Endothelial cell of umbilical vein (primary cell): ENCODE measurements around the gene LINC01488. TPM values are rescaled to one million over a fixed set of nuclear protein-coding genes. Genes with fewer than 3 reads are reported as not detected.

Experiments
- Bru-seq: library from RNA; stranded (reverse); fragments of 400-500 nt; gene quantifications from one replicate; lab custom pipeline; 2021; lab: Mats Ljungman, UMichigan
- BruChase-seq, 2 experiments: library from RNA; stranded (reverse); fragments of 400-500 nt; gene quantifications; one replicate each; lab custom pipeline; 2021; lab: Mats Ljungman, UMichigan
- BruUV-seq: library from RNA; stranded (reverse); fragments of 400-500 nt; replicated peaks from 2 replicates; lab custom pipeline; 2021; lab: Mats Ljungman, UMichigan
- CTCF ChIA-PET: fragments of 300-600, 350-600 bp; sonication (Branson Sonifier 250); formaldehyde crosslinking; loops from one replicate; lab custom pipeline; 2021; ENCODE audit warnings: antibody characterized with exemption, inconsistent platforms; lab: Charles Lee
- POLR2A ChIA-PET: fragments of 300-600, 350-600 bp; sonication (Branson Sonifier 250); formaldehyde crosslinking; loops from one replicate; lab custom pipeline; 2021; ENCODE audit warnings: antibody characterized with exemption, inconsistent platforms; lab: Charles Lee
- DNase-seq: peaks from one replicate; pipeline ENCODE4 v3.0.0-alpha.2; 2011; ENCODE audit warnings: low read depth, low spot score
- FAIRE-seq: peaks from 2 replicates; lab custom pipeline; 2011; peaks lifted over from hg19 to GRCh38; lab: Jason Lieb, UNC
- H2AFZ ChIP-seq: 2 replicates; pipeline ENCODE4 v1.6.0; 2012; ENCODE audit warnings: low read depth, low read length, control low read depth, inconsistent platforms
- H3K27ac ChIP-seq: 2 replicates; pipeline ENCODE4 v1.5.1; 2011; ENCODE audit warnings: low read depth, mild to moderate bottlenecking, control low read depth, low read length, moderate library complexity; ENCODE audit not compliant: insufficient read depth
- H3K27me3 ChIP-seq, 2 experiments: 2 replicates each; pipeline versions ENCODE4 v1.6.0 to v1.6.1; 2011; ENCODE audit warnings: low read length in 2 of 2, mixed read lengths in 1 of 2; ENCODE audit not compliant: control insufficient read depth in 2 of 2, insufficient read depth in 2 of 2
- H3K36me3 ChIP-seq, 2 experiments: 2 replicates in 1 of 2; 3 replicates in 1 of 2; pipeline ENCODE4 v1.5.1; 2011; ENCODE audit warnings: low read length in 2 of 2, mild to moderate bottlenecking in 1 of 2, moderate library complexity in 1 of 2; ENCODE audit not compliant: control insufficient read depth in 2 of 2, insufficient read depth in 2 of 2; ENCODE audit errors: extremely low read depth in 1 of 2
- H3K4me1 ChIP-seq: 3 replicates; pipeline ENCODE4 v1.5.1; 2011; ENCODE audit warnings: mild to moderate bottlenecking, low read length; ENCODE audit not compliant: control insufficient read depth, insufficient read depth; ENCODE audit errors: extremely low read depth
- H3K4me2 ChIP-seq: 2 replicates; pipeline ENCODE4 v1.6.1; 2011; ENCODE audit warnings: low read length, control low read depth, mixed read lengths; ENCODE audit not compliant: insufficient read depth
- H3K4me3 ChIP-seq, 3 experiments: fragments of 200-600 bp in 1 of 3; sonication (generic), shearing (Covaris generic) in 1 of 3; replicated peaks in 1 of 3; 2 replicates each; pipeline ENCODE4 v1.5.1; 2011 to 2016; ENCODE audit warnings: control low read depth in 3 of 3, low read length in 3 of 3, mild to moderate bottlenecking in 2 of 3, inconsistent platforms in 1 of 3, low read depth in 1 of 3, moderate library complexity in 1 of 3; ENCODE audit not compliant: insufficient read depth in 1 of 3
- H3K79me2 ChIP-seq: 2 replicates; pipeline ENCODE4 v1.6.0; 2012; ENCODE audit warnings: low read length, inconsistent platforms; ENCODE audit not compliant: control insufficient read depth, insufficient read depth
- H3K9ac ChIP-seq: replicated peaks from 2 replicates; pipeline ENCODE3; 2011; ENCODE audit warnings: low read length, control low read depth; ENCODE audit not compliant: insufficient read depth; ENCODE audit errors: extremely low read depth
- H3K9me1 ChIP-seq: replicated peaks from 3 replicates; pipeline ENCODE4 v1.6.0; 2011; ENCODE audit warnings: mild to moderate bottlenecking, low read length; ENCODE audit not compliant: control insufficient read depth, insufficient read depth; ENCODE audit errors: extremely low read depth
- H3K9me3 ChIP-seq: replicated peaks from 2 replicates; pipeline ENCODE4 v1.5.1; 2012; ENCODE audit warnings: low read length, inconsistent platforms; ENCODE audit not compliant: control insufficient read depth, insufficient read depth
- H4K20me1 ChIP-seq: replicated peaks from 2 replicates; pipeline ENCODE3; 2011; ENCODE audit warnings: mild to moderate bottlenecking, low read length; ENCODE audit not compliant: control insufficient read depth, insufficient read depth; ENCODE audit errors: extremely low read depth
- CTCF ChIP-seq, 2 donors: IDR thresholded peaks; 1 replicate in 1 of 2; 2 replicates in 1 of 2; pipeline ENCODE4 v1.5.1; 2011; ENCODE audit warnings: low read length in 2 of 2, mild to moderate bottlenecking in 2 of 2, moderate library complexity in 2 of 2, control low read depth in 1 of 2, inconsistent platforms in 1 of 2, low read depth in 1 of 2; ENCODE audit not compliant: insufficient read depth in 1 of 2; ENCODE audit errors: extremely low read depth in 1 of 2
- EZH2 ChIP-seq: IDR thresholded peaks from 2 replicates; pipeline ENCODE4 v1.6.1; 2012; ENCODE audit warnings: borderline replicate concordance, low read depth, mild to moderate bottlenecking, moderate library complexity, low read length, inconsistent platforms; ENCODE audit not compliant: severe bottlenecking
- FOS ChIP-seq: IDR thresholded peaks from 2 replicates; pipeline ENCODE4 v1.6.1; 2011; ENCODE audit warnings: mild to moderate bottlenecking, low read length, moderate library complexity, borderline replicate concordance; ENCODE audit not compliant: insufficient read depth
- GATA2 ChIP-seq: IDR thresholded peaks from 2 replicates; pipeline ENCODE4 v1.7.0; 2011; ENCODE audit warnings: low read depth, mild to moderate bottlenecking, moderate library complexity, mixed read lengths, low read length; ENCODE audit not compliant: insufficient read length, insufficient read depth
- JUN ChIP-seq: IDR thresholded peaks from 2 replicates; pipeline ENCODE4 v1.6.1; 2011; ENCODE audit warnings: borderline replicate concordance, low read depth; ENCODE audit not compliant: insufficient read length, insufficient read depth
- MAX ChIP-seq: IDR thresholded peaks from 2 replicates; pipeline ENCODE4 v1.6.1; 2011; ENCODE audit not compliant: insufficient read depth, insufficient read length
- MYC ChIP-seq: IDR thresholded peaks from one replicate; pipeline ENCODE4 v1.6.1; 2011; ENCODE audit warnings: mild to moderate bottlenecking, low read depth, low read length
- POLR2A ChIP-seq: IDR thresholded peaks from 2 replicates; pipeline ENCODE4 v1.6.1; 2012; ENCODE audit warnings: low read depth, mild to moderate bottlenecking, control low read depth, low read length
- POLR2AphosphoS5 ChIP-seq: IDR thresholded peaks from 2 replicates; pipeline ENCODE4 v1.6.1; 2012; ENCODE audit warnings: low read depth, mild to moderate bottlenecking, control low read depth, low read length, moderate library complexity; ENCODE audit not compliant: insufficient read depth
- dilution Hi-C: fragments of 300-500 bp; cut with MboI; formaldehyde crosslinking; loops from one replicate; pipeline ENCODE4 v1.15.0; 2019; ENCODE audit warnings: low sequenced_read_pairs; ENCODE audit not compliant: extremely low pct_ligation_motif_present
- intact Hi-C: fragments of 100-400 bp; cut with micrococcal nuclease; formaldehyde crosslinking; loops from one replicate; pipeline ENCODE4 v1.10.0; 2022
- long read RNA-seq: library from polyadenylated mRNA; stranded (forward); transcript quantifications from one replicate; pipeline ENCODE4 v2.0.0, GENCODE V29; 2021
- polyA minus RNA-seq, 3 experiments: library from RNA; depleted of rRNA, polyadenylated mRNA; stranded (reverse); fragments of >200 nt; gene quantifications; 1 replicate in 1 of 3; 2 replicates in 2 of 3; pipeline ENCODE4 v1.2.3, GENCODE V29; 2011
- polyA plus RNA-seq, 4 experiments: library from polyadenylated mRNA; depleted of rRNA in 3 of 4; stranded (reverse) in 3 of 4; unstranded in 1 of 4; fragments of >200 nt; gene quantifications; 2 replicates each; pipeline versions ENCODE4 v1.2.1 to v1.2.3, GENCODE V29; 2011 to 2012; ENCODE audit warnings: missing spikeins in 1 of 4
- total RNA-seq: library from RNA; stranded (reverse); gene quantifications from 2 replicates; pipeline ENCODE4 v1.2.3, GENCODE V29; 2021

The LINC01488 gene
- total RNA-seq = not detected in 2 replicates
- polyA plus RNA-seq = not detected in 2 replicates
- polyA plus RNA-seq (2011; cell fraction: cytosol; rRNA removed) = not detected in 2 replicates
- polyA plus RNA-seq (2011; cell fraction: nucleus; rRNA removed) = not detected in 2 replicates
- polyA plus RNA-seq (2012) = not detected in 2 replicates
- polyA minus RNA-seq = not detected in 2 replicates
- not detected for polyA minus RNA-seq (2011; cell fraction: cytosol; rRNA and poly(A)+ RNA removed)
- not detected in 2 replicates for polyA minus RNA-seq (2011; cell fraction: nucleus; rRNA and poly(A)+ RNA removed)
- Bru-seq, nascent RNA = percentile 14 among the genes with signal in this experiment
- BruChase-seq, experiment 1, labeled RNA remaining after a 6-hour chase = not detected
- not detected for BruChase-seq, experiment 2, labeled RNA remaining after a 2-hour chase
- long read RNA-seq = 0 reads

- no TSS peak for BruUV-seq
- Histone ChIP-seq H3K4me2 (no peak within 1 kb of the TSS), H2AFZ (no peak within 1 kb of the TSS), H3K27ac (no peak within 1 kb of the TSS), H4K20me1 (no peaks in the 10 kb centered on the region), H3K79me2 (no peaks in the 10 kb centered on the region), H3K9me3 (no peaks in the 10 kb centered on the region), H3K4me3 (no peak within 1 kb of the TSS), H3K4me1 (no peaks in the 10 kb centered on the region), H3K36me3 (no peaks in the 10 kb centered on the region), H3K27me3 (peaks cover 0 to 2% of the 10 kb centered on the region in 2 experiments), H3K9ac (no peak within 1 kb of the TSS), H3K9me1 (no peaks in the 10 kb centered on the region)
- ChIA-PET CTCF (no interaction called here), POLR2A (no interaction called here)
- dilution Hi-C loops = no loop called here
- FAIRE-seq = no peak
- no peak for DNase-seq
- TF ChIP-seq POLR2A (no peak), FOS (no peak), MAX (no peak), EZH2 (no peak), POLR2AphosphoS5 (no peak), CTCF (IDR thresholded peaks at IDR 0.05; ENCODE audit: extremely low read depth in 1 of 2, insufficient read depth in 1 of 2, low read depth in 1 of 2, low read length in 2 of 2) (no peak), GATA2 (no peak), MYC (no peak), JUN (no peak)
- intact Hi-C loops = no loop called here
Observed at GRCh38 chr11:69481393-69481844, at the start of gene LINC01488. Gene LINC01488, plus strand, starts transcription at chr11:69481663.
